Liver (tissue), 9 donors: Measurements from ENCODE around the gene ROMO1. TPM values are rescaled to one million over a fixed set of nuclear protein-coding genes. Genes with fewer than 3 reads are reported as not detected.

Experiments used
- DNase-seq: peaks from one replicate; pipeline ENCODE4 v3.0.0-alpha.2; 2017; ENCODE audit warnings: low spot score
- H3K27ac ChIP-seq, 2 donors: one replicate each; pipeline ENCODE4 v1.7.0; 2013; ENCODE audit warnings: inconsistent platforms in 2 of 2, low read length in 2 of 2, control low read depth in 1 of 2, low read depth in 1 of 2, mild to moderate bottlenecking in 1 of 2
- H3K27me3 ChIP-seq, 4 donors: one replicate each; pipeline versions ENCODE4 v1.6.1 to v1.7.0; 2013; ENCODE audit warnings: low read length in 3 of 4, inconsistent platforms in 1 of 4, mild to moderate bottlenecking in 1 of 4, moderate library complexity in 1 of 4; ENCODE audit not compliant: control insufficient read depth in 4 of 4, insufficient read depth in 4 of 4
- H3K36me3 ChIP-seq, 4 donors: one replicate each; pipeline versions ENCODE4 v1.6.1 to v1.7.0; 2013; ENCODE audit warnings: low read length in 3 of 4, mild to moderate bottlenecking in 3 of 4, low read depth in 1 of 4, moderate library complexity in 1 of 4; ENCODE audit not compliant: control insufficient read depth in 4 of 4, insufficient read depth in 3 of 4
- H3K4me1 ChIP-seq, 4 donors: one replicate each; pipeline versions ENCODE4 v1.6.1 to v1.7.0; 2013; ENCODE audit warnings: low read length in 3 of 4, mild to moderate bottlenecking in 3 of 4, moderate library complexity in 1 of 4; ENCODE audit not compliant: control insufficient read depth in 4 of 4, insufficient read depth in 4 of 4
- H3K4me3 ChIP-seq, 3 donors: one replicate each; pipeline versions ENCODE4 v1.6.1 to v1.7.0; 2013; ENCODE audit warnings: low read length in 3 of 3, control low read depth in 1 of 3, low read depth in 1 of 3, mild to moderate bottlenecking in 1 of 3
- H3K9ac ChIP-seq, 2 donors: one replicate each; pipeline ENCODE4 v1.7.0; 2013; ENCODE audit warnings: low read length in 2 of 2, mild to moderate bottlenecking in 2 of 2, moderate library complexity in 2 of 2, control low read depth in 1 of 2, low read depth in 1 of 2
- H3K9me3 ChIP-seq, 4 donors: one replicate each; pipeline versions ENCODE4 v1.6.1 to v1.7.0; 2013; ENCODE audit warnings: low read length in 3 of 4; ENCODE audit not compliant: control insufficient read depth in 4 of 4
- ATF3 ChIP-seq: IDR thresholded peaks from 2 replicates; pipeline ENCODE4 v1.6.1; 2016; ENCODE audit warnings: antibody characterized with exemption
- CTCF ChIP-seq: fragments of 150-350 bp; IDR thresholded peaks from 2 replicates; pipeline ENCODE4 v1.5.1; 2017; ENCODE audit warnings: improper control_type of control experiment, low read depth, low read length; ENCODE audit not compliant: missing input control
- FOXA1 ChIP-seq: IDR thresholded peaks from 2 replicates; pipeline ENCODE4 v1.6.1; 2016; ENCODE audit warnings: antibody characterized with exemption
- FOXA2 ChIP-seq: IDR thresholded peaks from 2 replicates; pipeline ENCODE4 v1.6.1; 2016; ENCODE audit warnings: antibody characterized with exemption
- GABPA ChIP-seq, 2 donors: IDR thresholded peaks in 1 of 2; conservative IDR thresholded peaks in 1 of 2; 2 replicates each; pipeline ENCODE4 v1.6.1; 2016; ENCODE audit warnings: antibody characterized with exemption in 2 of 2, mild to moderate bottlenecking in 1 of 2, moderate library complexity in 1 of 2
- HNF4A ChIP-seq, 2 donors: conservative IDR thresholded peaks; 2 replicates each; pipeline ENCODE4 v1.6.1; 2016; ENCODE audit warnings: antibody characterized with exemption in 2 of 2, mild to moderate bottlenecking in 2 of 2
- HNF4G ChIP-seq: IDR thresholded peaks from 2 replicates; pipeline ENCODE4 v1.6.1; 2016; ENCODE audit warnings: antibody characterized with exemption
- JUND ChIP-seq, 2 donors: IDR thresholded peaks; 2 replicates each; pipeline ENCODE4 v1.6.1; 2016; ENCODE audit warnings: antibody characterized with exemption in 2 of 2
- MAX ChIP-seq: IDR thresholded peaks from 2 replicates; pipeline ENCODE4 v1.6.1; 2016; ENCODE audit warnings: antibody characterized with exemption
- NR2F2 ChIP-seq: IDR thresholded peaks from 2 replicates; pipeline ENCODE4 v1.6.1; 2016; ENCODE audit warnings: antibody characterized with exemption
- RAD21 ChIP-seq, 2 donors: IDR thresholded peaks; 2 replicates each; pipeline ENCODE4 v1.6.1; 2016; ENCODE audit warnings: antibody characterized with exemption in 2 of 2, mild to moderate bottlenecking in 2 of 2
- RXRA ChIP-seq, 2 donors: IDR thresholded peaks; 2 replicates each; pipeline ENCODE4 v1.6.1; 2017 to 2018; ENCODE audit warnings: antibody characterized with exemption in 2 of 2, mild to moderate bottlenecking in 1 of 2
- SP1 ChIP-seq: IDR thresholded peaks from 2 replicates; pipeline ENCODE4 v1.6.1; 2018; ENCODE audit warnings: antibody characterized with exemption, mild to moderate bottlenecking
- YY1 ChIP-seq: IDR thresholded peaks from 2 replicates; pipeline ENCODE4 v1.6.1; 2016; ENCODE audit warnings: antibody characterized with exemption, mild to moderate bottlenecking
- ZBTB33 ChIP-seq: IDR thresholded peaks from 2 replicates; pipeline ENCODE4 v1.6.1; 2016; ENCODE audit warnings: antibody characterized with exemption
- WGBS: extraction: QIAGEN DNeasy Blood & Tissue Kit; methylation state at CpG from one replicate; pipeline ENCODE4 v1.1.7; 2013; 5-methylcytosine and 5-hydroxymethylcytosine counted together
- polyA plus RNA-seq, 2 donors: library from polyadenylated mRNA; stranded (reverse) in 1 of 2; unstranded in 1 of 2; fragments of 200-250 nt in 1 of 2; fragments of >200 nt in 1 of 2; fragmentation: Nextera tagmentation in 1 of 2; extraction: Ambion mirVana in 1 of 2; gene quantifications; one replicate each; pipeline versions ENCODE4 v1.2.1 to v1.2.3, GENCODE V29; 2013 to 2015
- total RNA-seq, 2 donors: library from RNA; depleted of rRNA; stranded (reverse); fragments of >200 nt; gene quantifications; one replicate each; pipeline ENCODE4 v1.2.3, GENCODE V29; 2014
- donor health status: healthy.
- donor health status: healthy.
- donor health status: healthy.
- donor health status: healthy.
- donor health status: healthy.

Gene ROMO1
- total and polyA plus RNA-seq, 4 donors: 68.4 to 359 (median 147) TPM

- H3K9me3 ChIP-seq: no peaks in the 10 kb centered on the region
- peaks cover 51 to 97% (median 84%) of the 10 kb centered on the region in 4 donors for H3K36me3 ChIP-seq
- H3K4me3 ChIP-seq: no peak overlapping the region
- TF ChIP-seq FOXA1: no peak
- TF ChIP-seq SP1: no peak
- TF ChIP-seq YY1: no peak
- TF ChIP-seq ZBTB33: no peak
- no peak for TF ChIP-seq GABPA (IDR thresholded peaks at IDR 0.05 in 1 of 2, conservative IDR thresholded peaks at IDR 0.05 in 1 of 2)
- no peak for TF ChIP-seq ATF3
- TF ChIP-seq HNF4A (conservative IDR thresholded peaks at IDR 0.05): no peak
- no peak for TF ChIP-seq MAX
- no peak for TF ChIP-seq RAD21 (IDR thresholded peaks at IDR 0.05)
- TF ChIP-seq HNF4G: no peak
- TF ChIP-seq JUND (IDR thresholded peaks at IDR 0.05): no peak
- no peak for TF ChIP-seq NR2F2
- TF ChIP-seq CTCF: no peak
- H3K4me1 ChIP-seq: no peaks in the 10 kb centered on the region
- H3K9ac ChIP-seq: no peak overlapping the region
- DNase-seq: no peak
- no peak overlapping the region for H3K27ac ChIP-seq
- 86% methylated on average over 8 of the region's 8 CpGs for WGBS
- no peaks in the 10 kb centered on the region for H3K27me3 ChIP-seq
Measured at GRCh38 chr20:35719717-35720116, 20.5 kb downstream of the ROMO1 start.

GRCh38 chr20:35720165-35721123 lies 21.2 kb downstream of the ROMO1 start:
- TF ChIP-seq NR2F2: no peak
- Histone ChIP-seq H3K27ac (no peak overlapping the region), H3K4me1 (no peaks in the 10 kb centered on the region), H3K9ac (no peak overlapping the region), H3K36me3 (peaks cover 56 to 97% (median 84%) of the 10 kb centered on the region in 4 donors), H3K9me3 (no peaks in the 10 kb centered on the region), H3K4me3 (no peak overlapping the region), H3K27me3 (no peaks in the 10 kb centered on the region)
- WGBS: 94% methylated on average over 13 of the region's 13 CpGs
- DNase-seq: no peak

GRCh38 chr20:35721219-35721618 lies 22.0 kb downstream of the ROMO1 start:
- no peak for DNase-seq
- peaks cover 52 to 95% (median 83%) of the 10 kb centered on the region in 4 donors for H3K36me3 ChIP-seq
- no peak overlapping the region for H3K9ac ChIP-seq
- H3K27me3 ChIP-seq: no peaks in the 10 kb centered on the region
- no peaks in the 10 kb centered on the region for H3K9me3 ChIP-seq
- H3K27ac ChIP-seq: no peak overlapping the region
- H3K4me3 ChIP-seq: no peak overlapping the region
- no peaks in the 10 kb centered on the region for H3K4me1 ChIP-seq
- WGBS: 91% methylated on average over 3 of the region's 3 CpGs
- no peak for TF ChIP-seq RXRA (IDR thresholded peaks at IDR 0.05)
- TF ChIP-seq MAX: no peak
- TF ChIP-seq ATF3: no peak
- no peak for TF ChIP-seq FOXA2
- no peak for TF ChIP-seq YY1
- no peak for TF ChIP-seq NR2F2
- no peak for TF ChIP-seq GABPA (IDR thresholded peaks at IDR 0.05 in 1 of 2, conservative IDR thresholded peaks at IDR 0.05 in 1 of 2)
- no peak for TF ChIP-seq RAD21 (IDR thresholded peaks at IDR 0.05)
- no peak for TF ChIP-seq HNF4A (conservative IDR thresholded peaks at IDR 0.05)
- TF ChIP-seq JUND (IDR thresholded peaks at IDR 0.05): no peak
- no peak for TF ChIP-seq ZBTB33
- no peak for TF ChIP-seq FOXA1
- TF ChIP-seq CTCF: no peak
- TF ChIP-seq SP1: no peak
